Measurements from ENCODE around the gene VIPR2. TPM values are rescaled to one million over a fixed set of nuclear protein-coding genes. Genes with fewer than 3 reads are reported as not detected.

VIPR2 gene
- total RNA-seq, 2 experiments from 2014 or later = 0.42 to 0.50 TPM

DNA sequence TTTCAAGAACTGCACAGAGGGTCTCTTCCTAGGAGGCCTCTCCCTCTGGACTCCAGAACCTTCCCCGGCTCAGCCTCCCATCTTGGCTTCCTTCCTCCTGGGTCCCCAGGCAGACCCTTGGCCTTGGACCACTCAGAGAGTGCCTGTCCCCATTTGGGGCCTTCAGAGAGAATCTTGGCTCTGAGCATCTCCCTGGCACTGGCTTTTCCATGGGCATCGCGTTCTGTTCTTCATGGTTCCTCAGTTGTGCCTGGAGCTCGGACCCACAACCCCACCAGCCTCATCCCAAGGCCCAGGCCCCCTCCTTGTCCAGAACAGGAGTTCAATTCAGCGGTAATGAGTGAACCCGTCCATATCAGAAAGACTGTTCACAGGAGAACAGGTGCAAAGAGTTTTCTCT, 73.4 kb downstream of the VIPR2 start:
- no peak for DNase-seq
- peak overlapping the region; percentile 55 for H3K27ac Mint-ChIP-seq
- no peak for ATAC-seq
- H3K36me3 Mint-ChIP-seq (ENCODE audit: low read depth) = no peaks in the 10 kb centered on the region
- intact Hi-C loops (cut with DNase I, micrococcal nuclease) = no loop called here
- no peaks in the 10 kb centered on the region for H3K27me3 Mint-ChIP-seq
- POLR2A ChIA-PET = no interaction called here
- no peaks in the 10 kb centered on the region for H3K9me3 Mint-ChIP-seq (ENCODE audit: low read depth)
- H3K4me1 Mint-ChIP-seq = peaks cover 25% of the 10 kb centered on the region
- no peak overlapping the region for H3K4me3 Mint-ChIP-seq
- CTCF ChIA-PET = interaction anchor here (0.7 kb wide), 1 partner anchor 12 kb away, joined by 5 read pairs; no protein-coding TSS in a partner anchor

DNA sequence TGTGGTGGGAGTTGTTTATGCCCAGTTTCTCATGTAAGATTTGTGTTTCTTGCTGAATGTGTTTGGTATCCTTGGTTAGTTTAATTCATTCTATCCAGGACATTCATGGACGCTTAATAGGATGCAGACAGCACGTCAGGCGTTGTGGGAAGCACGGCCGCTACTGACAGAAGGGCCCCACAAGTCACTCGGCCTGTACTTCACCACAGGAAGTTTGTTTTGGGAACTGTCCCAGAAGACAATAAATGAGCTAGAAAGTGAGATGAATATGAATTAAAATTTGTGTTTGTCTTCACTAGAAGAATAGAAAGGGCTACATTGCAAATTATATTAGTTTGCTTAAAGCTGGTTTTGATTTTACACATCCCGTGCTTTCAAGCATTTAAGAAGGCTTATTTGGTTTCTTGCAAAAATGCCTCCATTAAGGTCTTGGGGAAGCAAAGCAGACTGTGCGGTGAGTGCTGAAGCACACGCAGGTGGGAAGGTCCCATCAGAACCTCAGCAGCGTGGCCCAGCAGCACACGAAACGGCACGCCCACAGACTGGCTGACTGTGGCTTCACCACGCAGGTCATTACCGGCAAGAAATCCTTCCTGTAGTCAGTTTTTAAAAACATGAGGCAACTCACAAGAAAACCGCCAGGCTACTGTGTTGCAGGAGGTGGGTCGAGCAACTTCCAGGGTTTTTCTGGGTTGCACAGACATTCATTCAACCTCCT, 74.1 kb downstream of the VIPR2 start:
- Mint-ChIP-seq H3K4me3 (no peak overlapping the region), H3K27ac (peak overlapping the region; percentile 42), H3K36me3 (ENCODE audit: low read depth) (no peaks in the 10 kb centered on the region), H3K9me3 (ENCODE audit: low read depth) (no peaks in the 10 kb centered on the region), H3K4me1 (peaks cover 25% of the 10 kb centered on the region), H3K27me3 (no peaks in the 10 kb centered on the region)
- ChIA-PET POLR2A (no interaction called here), CTCF (interaction anchor here (0.7 to 1.0 kb wide), 2 partner anchors 12 to 16 kb away, joined by 3 to 5 read pairs; no protein-coding TSS in a partner anchor)
- ATAC-seq (peak; percentile 80), DNase-seq (peak; percentile 60)
- intact Hi-C loops (cut with DNase I, micrococcal nuclease) = no loop called here

DNA sequence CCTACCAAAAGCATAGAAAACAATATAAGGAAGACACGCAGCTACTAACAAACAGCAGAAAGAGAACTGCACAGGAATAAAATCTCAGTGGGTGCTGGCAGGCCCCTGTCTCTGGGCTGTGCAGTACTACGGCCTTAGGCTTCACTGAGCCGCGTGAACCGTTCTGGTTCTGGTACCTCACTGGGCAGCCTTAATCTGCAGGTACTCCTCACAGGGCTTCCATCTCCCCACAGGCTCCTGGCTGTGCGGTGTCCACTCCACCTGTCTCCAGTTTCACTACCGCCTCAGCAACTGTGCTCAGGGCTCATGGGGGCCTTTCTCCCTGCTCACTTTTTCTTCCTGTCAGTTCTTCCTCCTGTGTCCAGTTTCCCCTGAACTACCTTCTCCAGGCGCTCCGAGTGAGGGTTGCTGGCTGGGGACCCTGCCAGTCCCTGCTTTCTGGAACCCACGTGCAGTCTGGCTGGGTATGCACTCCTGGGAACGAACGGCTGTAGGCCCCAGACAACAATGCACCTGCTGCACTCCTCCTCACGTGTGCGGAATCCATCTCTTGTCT, 75.7 kb downstream of the VIPR2 start:
- Mint-ChIP-seq H3K4me1 (peaks cover 25% of the 10 kb centered on the region), H3K36me3 (ENCODE audit: low read depth) (no peaks in the 10 kb centered on the region), H3K9me3 (ENCODE audit: low read depth) (no peaks in the 10 kb centered on the region), H3K27me3 (no peaks in the 10 kb centered on the region), H3K27ac (no peak overlapping the region), H3K4me3 (no peak overlapping the region)
- intact Hi-C loops (cut with DNase I, micrococcal nuclease) = no loop called here
- ChIA-PET POLR2A (no interaction called here), CTCF (no interaction called here)
- ATAC-seq (no peak), DNase-seq (no peak)

DNA sequence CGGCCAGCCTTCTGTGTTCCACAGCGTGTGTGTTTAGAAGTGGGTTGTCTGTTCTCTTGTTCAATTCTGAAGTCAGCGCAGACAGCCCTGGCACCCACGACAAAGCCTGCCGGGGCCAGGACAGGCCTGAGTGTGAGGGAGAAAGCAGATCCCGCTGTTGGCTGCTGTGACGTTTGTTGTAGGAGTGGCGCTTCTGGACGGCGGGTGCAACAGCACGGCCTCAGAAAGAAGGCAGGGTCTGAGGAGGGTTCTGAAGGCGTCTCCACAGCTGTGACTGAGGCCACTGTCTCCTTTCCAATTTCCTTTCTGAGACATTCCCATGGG, 76.2 kb downstream of the VIPR2 start:
- intact Hi-C loops (cut with DNase I, micrococcal nuclease) = no loop called here
- H3K36me3 Mint-ChIP-seq (ENCODE audit: low read depth) = no peaks in the 10 kb centered on the region
- peaks cover 25% of the 10 kb centered on the region for H3K4me1 Mint-ChIP-seq
- H3K9me3 Mint-ChIP-seq (ENCODE audit: low read depth) = no peaks in the 10 kb centered on the region
- ATAC-seq = peak; percentile 59
- no peak overlapping the region for H3K27ac Mint-ChIP-seq
- ChIA-PET POLR2A (no interaction called here), CTCF (no interaction called here)
- H3K4me3 Mint-ChIP-seq = no peak overlapping the region
- DNase-seq = peak; percentile 31
- H3K27me3 Mint-ChIP-seq = no peaks in the 10 kb centered on the region

DNA sequence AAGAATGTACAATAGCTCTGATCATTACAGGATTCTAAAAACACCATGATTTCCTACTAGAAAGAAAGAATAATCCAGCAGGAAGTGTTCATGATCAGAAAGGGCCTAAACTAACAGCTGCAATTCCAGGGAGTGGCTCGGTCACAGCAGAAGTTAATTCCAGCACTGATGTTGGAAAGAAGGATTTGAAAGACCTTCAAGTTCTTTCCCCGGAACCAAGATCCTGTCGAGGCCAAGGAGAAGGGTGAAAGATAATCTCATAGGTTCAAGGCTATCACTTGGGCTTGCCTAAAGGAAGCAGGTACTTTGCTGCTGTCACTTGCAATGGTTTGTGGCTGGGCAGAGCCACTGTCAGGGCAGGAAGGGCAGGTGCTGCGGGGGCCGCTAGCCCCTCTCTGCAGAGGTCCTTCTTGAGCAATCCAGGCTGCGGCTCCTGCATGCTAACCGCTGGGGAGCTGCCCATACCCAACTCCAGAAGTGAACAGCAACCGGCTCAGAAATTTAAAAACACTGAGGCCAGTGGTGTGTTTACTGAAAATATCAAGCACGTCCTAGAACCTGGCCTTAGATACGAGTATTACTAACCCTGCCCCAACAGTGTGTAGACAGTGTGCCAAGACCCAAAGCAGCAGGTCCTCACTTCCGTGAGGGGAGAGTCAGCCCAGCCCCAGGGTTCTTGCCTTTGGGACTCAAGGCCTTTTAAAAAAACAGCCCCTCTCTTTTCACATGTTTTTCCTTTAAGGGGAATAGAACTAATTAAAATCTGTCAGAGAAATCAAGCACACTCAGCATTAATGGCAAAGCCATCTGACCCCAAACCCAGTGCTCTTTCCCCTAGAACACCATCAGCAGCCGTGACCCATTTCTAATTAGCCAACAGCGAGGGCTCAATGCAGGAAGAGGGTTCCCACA, 76.8 kb downstream of the VIPR2 start:
- H3K36me3 Mint-ChIP-seq (ENCODE audit: low read depth) = no peaks in the 10 kb centered on the region
- H3K9me3 Mint-ChIP-seq (ENCODE audit: low read depth) = no peaks in the 10 kb centered on the region
- intact Hi-C loops (cut with DNase I, micrococcal nuclease) = no loop called here
- no peak for DNase-seq
- POLR2A ChIA-PET = no interaction called here
- ATAC-seq = no peak
- H3K4me3 Mint-ChIP-seq = no peak overlapping the region
- H3K27me3 Mint-ChIP-seq = no peaks in the 10 kb centered on the region
- H3K27ac Mint-ChIP-seq = no peak overlapping the region
- H3K4me1 Mint-ChIP-seq = peaks cover 25% of the 10 kb centered on the region
- CTCF ChIA-PET = interaction anchor here (1.8 kb wide), 1 partner anchor 8 kb away, joined by 4 read pairs; no protein-coding TSS in a partner anchor

DNA sequence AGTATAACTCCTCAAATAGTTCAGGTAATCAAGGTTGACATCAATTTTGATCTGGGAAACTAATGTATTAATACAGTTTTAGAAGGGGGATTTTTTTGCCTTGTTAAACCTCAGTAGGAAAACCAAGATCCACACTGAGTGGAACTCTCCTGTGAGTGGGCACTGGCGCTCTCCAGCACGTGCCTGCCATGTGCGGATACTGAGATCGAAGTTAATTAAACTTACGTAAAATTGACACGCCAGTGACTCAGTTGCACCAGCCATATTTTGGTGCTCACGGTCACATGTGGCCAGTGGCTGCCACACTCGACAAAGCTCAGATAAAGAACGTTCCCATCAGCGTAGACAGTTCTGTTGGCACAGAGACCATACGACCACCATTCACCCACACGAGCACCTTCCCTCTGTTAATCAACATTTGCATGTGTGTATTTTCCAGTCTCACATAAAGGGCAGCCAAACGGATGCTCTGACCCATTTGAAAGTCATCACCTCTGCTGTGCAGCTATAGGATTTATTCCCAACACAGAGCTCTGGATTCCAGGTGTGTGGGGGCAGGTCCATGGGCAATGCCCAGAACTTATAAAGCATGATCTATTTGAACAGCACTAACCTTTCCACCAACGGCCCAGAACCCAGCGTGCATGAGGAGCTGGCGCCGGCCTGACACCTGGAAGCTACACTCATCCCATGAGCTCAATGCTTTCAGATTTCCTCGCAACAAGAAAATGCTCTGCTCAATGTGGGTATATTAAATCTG, 77.7 kb downstream of the VIPR2 start:
- Mint-ChIP-seq H3K9me3 (ENCODE audit: low read depth) (no peaks in the 10 kb centered on the region), H3K36me3 (ENCODE audit: low read depth) (no peaks in the 10 kb centered on the region), H3K4me3 (no peak overlapping the region), H3K27me3 (no peaks in the 10 kb centered on the region), H3K27ac (no peak overlapping the region), H3K4me1 (peaks cover 25% of the 10 kb centered on the region)
- CTCF ChIA-PET = interaction anchor here (0.6 to 1.8 kb wide), 2 partner anchors 9 to 36 kb away, joined by 3 to 4 read pairs; no protein-coding TSS in a partner anchor
- ATAC-seq (no peak), DNase-seq (no peak)
- intact Hi-C loops (cut with DNase I, micrococcal nuclease) = no loop called here
- POLR2A ChIA-PET = no interaction called here

DNA sequence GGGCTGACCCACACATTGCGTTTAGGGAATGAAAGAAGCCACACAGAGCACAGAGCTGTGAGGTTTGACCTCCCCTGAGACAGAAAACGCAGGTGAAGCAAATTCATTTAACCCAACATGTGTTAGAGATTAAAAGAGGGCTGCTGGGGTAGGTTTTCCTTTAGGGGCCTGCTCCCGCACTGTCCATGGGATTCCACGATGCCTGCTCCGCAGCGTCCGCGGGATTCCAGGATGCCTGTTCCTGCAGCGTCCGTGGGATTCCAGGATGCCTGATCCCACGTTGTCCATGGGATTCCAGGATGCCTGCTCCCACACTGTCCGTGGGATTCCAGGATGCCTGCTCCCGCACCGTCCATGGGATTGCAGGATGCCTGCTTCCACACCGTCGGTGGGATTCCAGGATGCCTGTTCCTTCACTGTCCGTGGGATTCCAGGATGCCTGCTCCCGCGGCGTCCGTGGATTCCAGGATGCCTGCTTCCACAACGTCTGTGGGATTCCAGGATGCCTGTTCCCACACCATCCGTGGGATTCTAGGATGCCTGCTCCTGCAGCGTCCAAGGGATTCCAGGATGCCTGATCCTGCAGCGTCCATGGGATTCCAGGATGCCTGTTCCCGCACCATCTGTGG, 78.7 kb downstream of the VIPR2 start:
- intact Hi-C loops (cut with DNase I, micrococcal nuclease) = no loop called here
- no peaks in the 10 kb centered on the region for H3K27me3 Mint-ChIP-seq
- DNase-seq (no peak), ATAC-seq (no peak)
- no peaks in the 10 kb centered on the region for H3K36me3 Mint-ChIP-seq (ENCODE audit: low read depth)
- peaks cover 20% of the 10 kb centered on the region for H3K4me1 Mint-ChIP-seq
- no peak overlapping the region for H3K4me3 Mint-ChIP-seq
- ChIA-PET POLR2A (no interaction called here), CTCF (no interaction called here)
- H3K9me3 Mint-ChIP-seq (ENCODE audit: low read depth) = no peaks in the 10 kb centered on the region
- H3K27ac Mint-ChIP-seq = no peak overlapping the region

DNA sequence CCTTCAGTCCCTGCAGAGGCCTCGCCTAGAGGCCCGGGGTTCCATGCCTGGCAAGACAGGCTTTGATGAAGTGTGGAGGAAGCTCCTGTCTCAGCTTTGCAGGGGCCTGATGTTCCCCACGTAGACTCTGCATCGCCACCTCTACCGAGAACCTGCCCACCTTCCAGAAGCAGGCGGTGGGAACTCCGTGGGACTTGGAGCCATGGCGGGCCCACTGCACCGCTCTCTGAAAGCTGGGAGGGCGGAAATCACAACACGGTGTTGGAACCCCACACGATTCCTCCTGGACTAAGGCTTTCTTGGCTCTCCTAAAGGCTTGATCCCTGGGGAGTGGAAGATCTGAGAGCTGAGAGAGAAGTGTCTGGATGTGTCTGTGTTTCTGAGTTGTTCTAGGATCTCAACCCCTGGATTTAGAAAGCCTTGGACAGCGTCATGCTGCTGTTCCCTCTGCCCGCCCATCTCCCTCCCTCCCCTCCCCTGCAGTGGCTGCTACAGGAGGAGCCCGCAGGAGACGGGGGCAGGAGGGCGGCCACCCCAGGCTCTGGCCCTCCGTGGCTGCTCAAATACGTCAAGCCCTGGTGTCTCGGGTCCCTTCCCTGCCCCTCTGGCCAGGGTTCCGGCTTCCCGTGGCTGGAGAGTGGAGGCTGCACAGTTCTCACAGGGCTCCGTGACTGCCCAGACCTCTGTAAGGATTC, 79.7 kb downstream of the VIPR2 start:
- Mint-ChIP-seq H3K36me3 (ENCODE audit: low read depth) (no peaks in the 10 kb centered on the region), H3K4me3 (no peak overlapping the region), H3K9me3 (ENCODE audit: low read depth) (no peaks in the 10 kb centered on the region), H3K27ac (no peak overlapping the region), H3K4me1 (peaks cover 12% of the 10 kb centered on the region), H3K27me3 (no peaks in the 10 kb centered on the region)
- POLR2A ChIA-PET = no interaction called here
- intact Hi-C loops (cut with DNase I, micrococcal nuclease) = no loop called here
- ATAC-seq = no peak
- CTCF ChIA-PET = no interaction called here
- DNase-seq = no peak

DNA sequence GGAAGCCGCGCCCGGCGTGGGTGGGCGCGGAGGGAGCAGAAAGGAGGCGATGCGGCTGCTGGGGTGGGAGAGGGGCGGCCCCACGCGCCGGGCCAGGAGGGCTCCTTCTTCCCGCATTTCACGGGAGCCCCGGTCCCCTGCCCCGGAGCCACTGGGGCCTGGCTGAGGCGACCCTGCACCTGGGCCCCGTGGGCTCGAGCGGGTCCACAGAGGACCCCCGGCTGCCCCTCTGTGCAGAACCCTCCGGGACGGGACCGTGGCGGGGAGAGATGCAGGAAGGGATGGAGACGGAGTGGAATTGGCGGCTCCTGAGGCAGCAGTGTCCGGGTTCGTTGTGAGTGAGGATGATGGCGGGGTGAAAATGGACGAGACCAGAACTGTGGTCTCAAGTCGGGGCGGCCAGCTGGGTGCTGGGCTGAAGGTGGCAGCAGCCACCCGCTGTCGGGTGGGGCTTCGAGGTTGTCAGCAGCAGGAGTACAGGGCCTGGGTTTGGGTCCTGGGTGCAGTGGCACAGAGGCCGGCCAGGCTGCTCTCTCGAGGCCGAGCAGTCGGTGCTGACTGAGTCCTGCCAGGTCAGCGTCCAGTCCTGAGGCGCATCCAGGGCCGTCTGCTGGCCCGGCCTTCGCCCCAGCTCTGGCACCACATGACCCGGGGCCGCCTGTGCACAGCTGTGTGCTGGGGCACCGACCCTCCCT, 80.4 kb downstream of the VIPR2 start:
- no peaks in the 10 kb centered on the region for H3K27me3 Mint-ChIP-seq
- peaks cover 6% of the 10 kb centered on the region for H3K4me1 Mint-ChIP-seq
- no peak overlapping the region for H3K4me3 Mint-ChIP-seq
- intact Hi-C loops (cut with DNase I, micrococcal nuclease) = no loop called here
- no peaks in the 10 kb centered on the region for H3K9me3 Mint-ChIP-seq (ENCODE audit: low read depth)
- no peaks in the 10 kb centered on the region for H3K36me3 Mint-ChIP-seq (ENCODE audit: low read depth)
- DNase-seq (no peak), ATAC-seq (no peak)
- H3K27ac Mint-ChIP-seq = no peak overlapping the region
- ChIA-PET POLR2A (no interaction called here), CTCF (no interaction called here)

DNA sequence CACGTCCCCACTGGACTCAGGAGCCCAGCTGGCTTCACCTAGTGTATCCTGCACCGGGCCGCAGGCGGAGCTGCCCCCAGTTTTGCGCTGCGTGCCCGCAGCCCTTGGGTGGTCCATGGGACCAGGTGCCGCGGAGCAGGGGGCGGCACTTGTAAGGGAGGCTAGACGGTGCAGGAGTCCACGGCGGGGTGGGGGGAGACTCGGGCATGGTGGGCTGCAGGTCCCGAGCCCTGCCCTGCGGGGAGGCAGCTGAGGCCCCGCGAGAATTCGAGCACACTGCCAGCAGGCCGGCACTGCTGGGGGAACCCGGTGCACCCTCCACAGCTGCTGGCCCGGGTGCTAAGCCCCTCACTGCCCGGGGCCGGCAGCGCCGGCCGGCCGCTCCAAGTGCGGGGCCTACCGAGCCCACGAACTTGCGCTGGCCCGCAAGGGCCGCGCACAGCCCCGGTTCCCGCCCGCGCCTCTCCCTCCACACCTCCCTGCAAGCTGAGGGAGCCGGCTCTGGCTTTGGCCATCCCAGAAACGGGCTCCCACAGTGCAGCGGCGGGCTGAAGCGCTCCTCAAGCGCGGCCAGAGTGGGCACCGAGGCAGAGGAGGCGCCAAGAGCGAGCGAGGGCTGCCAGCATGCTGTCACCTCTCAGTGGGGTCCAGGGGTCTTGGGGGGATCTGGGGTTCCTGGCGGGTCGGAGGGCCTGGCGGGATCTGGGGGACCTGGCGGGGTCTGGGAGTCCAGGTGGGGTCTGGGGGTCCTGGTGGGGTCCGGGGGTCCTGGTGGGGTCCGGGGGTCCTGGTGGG, 81.4 kb downstream of the VIPR2 start:
- intact Hi-C loops (cut with DNase I, micrococcal nuclease) = no loop called here
- DNase-seq (no peak), ATAC-seq (no peak)
- Mint-ChIP-seq H3K36me3 (ENCODE audit: low read depth) (no peaks in the 10 kb centered on the region), H3K9me3 (ENCODE audit: low read depth) (no peaks in the 10 kb centered on the region), H3K4me1 (peaks cover 3% of the 10 kb centered on the region), H3K27ac (no peak overlapping the region), H3K27me3 (no peaks in the 10 kb centered on the region), H3K4me3 (no peak overlapping the region)
- CTCF ChIA-PET = no interaction called here
- POLR2A ChIA-PET = no interaction called here

Measured in activated CD4-positive, alpha-beta T cell treated with anti-CD3 and anti-CD28 coated beads for 36 hours (primary cell).